ENCODE data around the gene MSTN.

DNA sequence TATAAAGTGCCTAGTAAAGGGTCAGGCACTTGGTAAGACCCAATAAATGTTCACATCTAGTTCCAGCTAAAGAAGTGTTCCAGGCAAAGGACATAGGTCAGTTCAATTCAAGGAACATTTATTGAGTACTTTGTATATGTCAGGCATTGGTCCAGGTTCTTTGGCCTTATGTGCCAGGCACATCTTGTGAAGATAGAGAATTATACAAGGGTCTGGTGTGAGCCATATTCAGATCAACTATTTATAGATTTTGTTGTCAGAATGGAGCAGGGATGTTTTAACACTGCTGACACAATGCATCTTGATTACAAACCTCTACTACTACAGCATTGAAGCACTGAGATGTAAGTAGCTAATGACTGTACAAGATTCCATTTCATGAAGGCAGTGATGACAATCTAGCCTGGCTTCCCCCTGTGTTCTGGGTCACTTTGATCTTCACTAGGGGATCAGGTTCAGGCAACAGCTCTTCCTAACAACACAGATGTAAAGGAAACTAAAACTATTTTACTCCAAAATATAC is 18.1 kb upstream of the MSTN start:
- TF ChIP-seq CTCF (IDR thresholded peaks at IDR 0.05; ENCODE audit: low read depth, low read length, poor library complexity, severe bottlenecking) = no peak
- no peak for TF ChIP-seq EZH2phosphoT487 (IDR thresholded peaks at IDR 0.05; ENCODE audit: borderline replicate concordance, low read length)
